ENCODE data around the gene ASB13.

- no peak for TF ChIP-seq POLR2A (IDR thresholded peaks at IDR 0.05; ENCODE audit: low read depth, low read length)
- no peak for TF ChIP-seq POLR2AphosphoS5 (IDR thresholded peaks at IDR 0.05; ENCODE audit: low read depth, low read length)
Measured at GRCh38 chr10:5666841-5667630, 641 bp upstream of the ASB13 start.

All from GM12892 (cell line).